GM18511 (cell line): ENCODE measurements around the gene ZBED3.
"Not testable (repeated sequence)": the region's sequence is repeated elsewhere in the genome, so short reads cannot be mapped to it uniquely, and the experiment has no call there.

Experiments used
- ATAC-seq: cut with Tn5 transposase; IDR thresholded peaks from one replicate; pipeline ENCODE4 v1.9.1; 2021; ENCODE audit warnings: mild to moderate bottlenecking, moderate library complexity; ENCODE audit not compliant: unreplicated experiment

Gene ZBED3

GRCh38 chr5:77086689-77087483 lies at the start of gene ZBED3:
TSS of gene ZBED3 (minus strand) at chr5:77087285. CDS start at chr5:77077878, 9,407 bp downstream.
- peak; percentile 79 for ATAC-seq

DNA sequence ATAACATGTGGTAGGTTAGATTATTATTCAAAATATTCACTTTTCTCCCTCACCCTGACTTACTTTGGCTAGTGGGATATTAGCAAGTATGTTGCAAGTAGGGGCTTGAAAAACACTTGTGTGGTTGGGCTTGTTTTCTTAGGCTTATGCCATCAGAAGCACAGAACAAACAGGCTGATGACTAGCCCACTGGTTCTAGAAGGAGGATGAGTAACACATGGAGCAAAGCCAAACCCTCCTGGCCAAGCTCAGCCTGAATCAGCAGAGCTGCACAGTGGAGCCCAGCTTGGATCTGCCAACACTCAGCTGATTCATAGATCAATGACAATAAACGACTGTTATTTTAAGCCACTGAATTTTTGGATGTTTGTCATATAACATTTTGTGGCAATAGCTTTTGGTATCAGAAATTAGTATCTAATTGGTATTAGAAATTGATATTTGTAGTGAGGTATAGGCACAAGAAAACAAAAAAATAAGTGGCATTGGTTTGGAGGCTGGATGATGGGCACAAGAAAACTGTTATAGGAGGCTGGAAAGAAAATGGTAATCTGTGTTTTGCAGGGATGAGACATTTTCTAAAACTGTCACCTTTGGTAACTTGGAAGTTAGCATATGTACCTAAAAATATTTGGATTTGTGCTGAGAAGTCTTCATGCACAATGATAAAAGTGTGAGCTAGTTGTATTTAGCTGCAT lies 46.1 kb upstream of the ZBED3 start:
- ATAC-seq, result no peak

GRCh38 chr5:77131361-77131760 lies 44.3 kb upstream of the ZBED3 start:
- no peak for ATAC-seq

DNA sequence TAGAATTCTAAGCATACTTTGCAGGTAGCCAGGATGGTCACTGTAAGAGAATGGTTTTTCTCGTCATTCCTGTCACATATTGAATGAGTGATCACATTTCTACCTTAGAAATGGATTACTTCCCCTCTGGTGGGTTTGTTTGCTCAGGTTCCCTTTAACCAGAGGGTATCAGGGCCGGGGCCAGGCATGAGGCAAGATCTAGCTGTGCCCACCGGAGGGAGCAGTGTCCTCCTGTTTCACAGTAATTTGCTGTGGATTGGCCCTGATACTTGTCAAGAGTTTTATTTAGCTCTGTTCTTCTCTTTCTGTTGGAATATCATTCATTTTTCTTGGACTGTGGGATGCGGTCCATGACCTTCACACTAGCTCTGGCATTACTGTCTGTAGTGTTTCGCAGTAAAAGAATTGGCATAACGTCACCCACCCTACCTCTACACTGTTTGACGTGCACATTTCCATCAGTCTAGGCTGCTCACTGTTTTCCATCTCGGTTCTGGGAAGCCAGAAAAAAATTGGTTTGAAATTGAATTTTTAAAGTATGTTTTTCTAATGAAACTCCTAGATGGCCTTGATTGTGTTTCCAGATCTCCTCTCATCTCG lies 42.4 kb upstream of the ZBED3 start:
- no peak for ATAC-seq

DNA sequence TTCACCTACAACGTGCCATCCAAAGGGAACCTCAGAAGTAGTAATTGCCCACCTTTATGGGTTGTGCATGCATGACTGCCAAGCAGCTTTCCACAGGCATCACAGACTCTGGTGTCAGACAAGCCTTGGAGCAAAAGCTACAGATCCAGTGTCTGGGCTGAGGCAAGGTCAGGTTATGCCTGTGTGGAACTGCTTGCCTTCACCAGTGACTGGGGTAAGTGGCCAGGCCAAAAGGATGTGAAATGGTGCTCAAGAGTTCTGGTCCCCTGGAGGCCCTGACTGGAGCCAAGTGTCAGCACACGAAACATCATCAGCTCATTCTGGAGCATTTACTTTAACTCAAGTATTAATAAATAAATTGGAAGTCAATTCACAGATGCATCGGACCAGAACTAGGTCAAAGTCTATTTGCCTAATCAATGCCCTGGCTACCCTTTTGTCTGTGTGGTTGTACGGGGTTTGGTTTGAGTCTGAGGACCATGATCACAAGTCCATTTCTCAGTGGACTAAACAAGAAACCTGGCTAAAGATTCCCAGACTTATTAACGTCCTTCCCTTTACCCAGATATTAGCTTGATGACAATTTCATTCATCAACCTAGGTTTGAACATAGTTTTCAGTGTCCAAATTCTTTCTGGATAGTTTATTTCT lies 41.5 kb upstream of the ZBED3 start:
- no peak for ATAC-seq

GRCh38 chr5:77123057-77123456 lies 36.0 kb upstream of the ZBED3 start:
- no peak for ATAC-seq

- no peak for ATAC-seq
Observed at GRCh38 chr5:77120706-77121105, 33.6 kb upstream of the ZBED3 start.

- no peak for ATAC-seq
Observed at GRCh38 chr5:77120086-77120485, 33.0 kb upstream of the ZBED3 start.

- no peak for ATAC-seq
Observed at GRCh38 chr5:77117161-77117560, 30.1 kb upstream of the ZBED3 start.

- not testable (repeated sequence) for ATAC-seq
Observed at GRCh38 chr5:77107035-77107434, 19.9 kb upstream of the ZBED3 start.

DNA sequence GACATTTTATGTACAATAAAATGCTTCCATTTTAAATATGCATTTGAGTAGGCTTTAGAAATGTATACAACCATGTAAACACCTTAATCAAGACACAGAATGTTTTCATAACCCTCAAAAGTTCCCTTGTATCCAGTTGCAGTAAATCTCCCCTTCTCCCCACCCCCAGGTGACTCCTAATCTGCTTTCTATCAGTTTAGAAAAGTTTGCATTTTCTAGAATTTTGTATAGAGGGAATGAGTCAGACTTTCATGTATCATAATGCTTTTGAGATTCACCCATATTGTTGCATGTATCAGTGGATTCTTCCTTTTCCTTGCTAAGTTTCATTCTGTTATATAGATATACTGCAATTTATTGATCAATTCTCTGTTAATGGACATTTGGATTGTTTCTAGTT lies 17.7 kb upstream of the ZBED3 start:
- ATAC-seq, result no peak

DNA sequence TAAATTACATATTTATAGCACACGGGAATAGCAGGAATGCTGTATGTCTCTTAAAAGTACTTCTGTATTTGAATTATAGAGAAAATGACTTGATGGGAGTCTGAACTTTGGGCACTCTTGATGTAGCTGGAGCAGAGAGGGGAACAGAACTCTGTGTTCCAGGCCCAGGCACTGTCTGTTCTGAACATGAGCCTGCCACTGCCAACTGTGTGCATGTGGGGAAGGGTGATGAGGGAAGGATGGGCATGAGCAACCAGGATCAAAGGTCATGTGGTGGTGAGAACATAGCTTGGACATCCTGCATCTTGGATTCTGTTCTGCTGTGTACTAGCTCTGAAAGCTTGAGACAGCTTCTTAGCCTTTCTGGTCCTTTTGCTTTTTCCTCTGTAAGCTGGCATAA lies 16.4 kb upstream of the ZBED3 start:
- ATAC-seq, result no peak

GRCh38 chr5:77102549-77102948 lies 15.5 kb upstream of the ZBED3 start:
- no peak for ATAC-seq

DNA sequence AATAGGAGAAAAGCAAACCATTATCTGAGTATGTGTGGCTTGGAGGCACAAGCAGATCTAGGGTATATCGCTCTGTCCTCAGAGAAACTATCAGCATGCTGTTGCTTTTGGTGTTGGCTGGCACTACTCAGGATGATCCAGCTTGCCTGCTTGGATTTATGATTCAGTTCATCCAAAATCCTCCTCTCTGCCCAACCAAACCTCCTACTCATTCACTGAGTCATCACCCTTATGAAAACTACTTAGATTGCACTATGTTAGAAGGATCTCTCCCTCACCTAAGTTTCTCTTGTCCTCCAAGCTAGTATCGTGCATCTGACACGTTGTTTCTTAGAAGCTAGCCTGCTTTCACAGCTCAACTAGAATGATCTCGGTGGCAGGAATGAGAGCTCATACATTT lies 14.2 kb upstream of the ZBED3 start:
- ATAC-seq, result no peak

- no peak for ATAC-seq
Observed at GRCh38 chr5:77095189-77095588, 8.1 kb upstream of the ZBED3 start.

DNA sequence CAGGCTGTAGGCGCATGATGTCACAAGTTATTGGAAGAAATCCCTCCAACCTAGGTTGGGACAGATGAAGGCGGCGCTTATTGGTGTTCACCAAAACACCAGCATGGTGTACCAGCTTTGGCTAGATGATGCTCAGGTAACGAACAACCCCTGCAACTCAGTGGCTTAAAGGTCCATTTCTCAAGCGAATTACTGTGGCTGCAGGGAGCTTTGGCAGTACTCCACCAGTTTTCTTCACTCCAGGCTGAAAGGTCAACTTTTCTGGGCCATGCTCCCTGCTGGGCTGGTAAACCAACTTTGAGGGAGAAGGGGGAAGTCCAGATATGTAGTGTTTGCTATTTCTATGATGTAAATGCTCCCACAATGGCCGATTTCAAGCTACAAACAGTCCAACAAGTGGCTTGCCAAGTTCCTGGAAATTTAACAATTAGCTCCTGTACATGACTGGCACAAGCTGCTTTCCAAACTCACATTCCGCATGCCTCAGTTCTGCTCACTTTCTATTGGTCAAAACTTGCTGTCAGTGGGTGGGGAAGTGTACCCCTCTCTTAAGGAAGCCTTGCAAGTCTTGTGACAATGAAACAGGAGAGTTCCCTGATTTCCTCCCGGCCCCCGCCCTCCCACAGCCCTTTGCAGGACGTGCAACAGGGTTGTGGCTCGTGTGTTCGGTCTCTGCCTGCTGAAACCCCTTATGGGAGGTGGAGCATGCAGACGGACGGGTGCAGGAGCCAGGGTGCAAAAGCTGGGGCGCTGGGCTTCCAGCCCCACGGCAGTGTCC lies 588 bp upstream of the ZBED3 start:
- no peak for ATAC-seq

DNA sequence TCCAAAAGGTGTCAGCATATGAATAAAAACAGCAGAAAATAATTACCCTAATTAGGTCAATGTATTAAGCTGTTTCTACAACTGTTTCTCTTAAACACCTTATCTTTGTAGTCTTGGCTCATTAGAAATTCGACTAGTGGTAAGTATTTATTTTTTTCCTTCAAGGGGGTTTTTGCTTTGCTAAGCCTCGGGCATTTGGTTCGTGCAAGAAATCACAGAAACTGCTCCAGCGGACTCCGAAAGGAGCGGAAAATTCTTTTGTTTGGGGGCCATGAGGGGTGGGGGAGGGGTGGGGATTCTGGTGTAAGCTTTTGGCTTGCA lies 757 bp downstream of the ZBED3 start:
- ATAC-seq, result no peak

DNA sequence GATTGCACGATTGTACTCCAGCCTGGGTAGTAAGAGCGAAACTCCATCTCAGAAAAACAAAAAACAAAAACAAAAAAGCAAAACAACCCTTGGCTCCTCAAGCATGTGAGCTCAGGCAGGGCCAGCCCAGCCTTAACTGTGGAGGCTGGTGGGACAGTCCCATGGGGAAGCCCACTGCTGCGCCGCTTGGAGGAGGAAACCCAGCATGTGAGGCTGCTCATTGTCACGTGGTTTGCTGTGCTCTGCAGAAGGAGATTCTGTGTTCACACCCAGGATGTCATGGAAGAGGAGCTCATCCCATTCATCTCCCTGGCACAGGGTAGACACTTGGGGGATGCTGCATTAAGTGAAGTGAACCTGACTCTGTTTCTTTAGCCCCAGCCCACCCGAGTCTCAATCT lies 4.0 kb downstream of the ZBED3 start:
- ATAC-seq, result no peak

DNA sequence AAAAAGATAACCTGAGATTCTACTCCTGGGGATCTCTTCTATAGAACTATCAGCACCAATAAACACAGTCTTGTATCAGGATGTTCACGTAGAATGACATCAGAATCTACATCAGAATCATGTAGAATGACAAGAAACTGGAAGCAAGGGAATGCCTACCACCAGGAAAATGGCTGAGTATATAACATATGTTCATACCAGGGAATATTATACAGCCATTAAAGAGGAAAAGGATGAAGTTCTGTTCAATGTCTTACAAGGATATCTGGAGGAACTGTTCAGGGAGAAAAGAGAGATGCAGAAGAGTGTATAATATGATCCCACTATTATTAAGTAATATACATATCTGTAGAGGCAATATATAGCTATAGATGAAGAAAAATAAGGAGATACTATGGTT lies 4.8 kb downstream of the ZBED3 start:
- ATAC-seq, result no peak

- ATAC-seq, result no peak
Observed at GRCh38 chr5:77080905-77081304, 6.2 kb downstream of the ZBED3 start.

GRCh38 chr5:77080479-77080878 lies 6.6 kb downstream of the ZBED3 start:
- ATAC-seq, result not testable (repeated sequence)
